ENCODE data around the gene RMI1.
A peak's percentile ranks its signal among the peaks of the same experiment; 100 is the strongest.

The RMI1 gene

DNA sequence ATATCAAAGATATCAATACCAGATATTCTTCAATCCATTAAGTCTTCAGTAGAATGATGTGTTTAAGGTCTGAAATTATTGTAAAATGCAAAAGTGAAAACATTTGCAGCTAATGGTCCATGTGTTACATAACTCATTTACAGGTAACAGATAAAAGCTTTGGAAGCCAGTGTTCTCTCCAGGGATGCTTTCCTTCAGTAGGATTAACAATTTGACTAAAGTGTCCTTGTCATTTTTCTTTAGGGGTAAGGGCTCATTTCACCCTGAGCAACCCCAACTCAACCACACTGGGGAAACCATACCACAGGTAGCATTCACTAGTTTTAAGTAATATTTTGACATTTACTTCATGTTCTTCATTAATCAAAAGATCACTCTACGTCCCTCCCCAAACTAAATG, 13.5 kb upstream of the RMI1 start:
- no peak overlapping the region for H3K4me3 ChIP-seq (ENCODE audit: low read length)
- TF ChIP-seq, protein P1, sequence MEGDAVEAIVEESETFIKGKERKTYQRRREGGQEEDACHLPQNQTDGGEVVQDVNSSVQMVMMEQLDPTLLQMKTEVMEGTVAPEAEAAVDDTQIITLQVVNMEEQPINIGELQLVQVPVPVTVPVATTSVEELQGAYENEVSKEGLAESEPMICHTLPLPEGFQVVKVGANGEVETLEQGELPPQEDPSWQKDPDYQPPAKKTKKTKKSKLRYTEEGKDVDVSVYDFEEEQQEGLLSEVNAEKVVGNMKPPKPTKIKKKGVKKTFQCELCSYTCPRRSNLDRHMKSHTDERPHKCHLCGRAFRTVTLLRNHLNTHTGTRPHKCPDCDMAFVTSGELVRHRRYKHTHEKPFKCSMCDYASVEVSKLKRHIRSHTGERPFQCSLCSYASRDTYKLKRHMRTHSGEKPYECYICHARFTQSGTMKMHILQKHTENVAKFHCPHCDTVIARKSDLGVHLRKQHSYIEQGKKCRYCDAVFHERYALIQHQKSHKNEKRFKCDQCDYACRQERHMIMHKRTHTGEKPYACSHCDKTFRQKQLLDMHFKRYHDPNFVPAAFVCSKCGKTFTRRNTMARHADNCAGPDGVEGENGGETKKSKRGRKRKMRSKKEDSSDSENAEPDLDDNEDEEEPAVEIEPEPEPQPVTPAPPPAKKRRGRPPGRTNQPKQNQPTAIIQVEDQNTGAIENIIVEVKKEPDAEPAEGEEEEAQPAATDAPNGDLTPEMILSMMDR (conservative IDR thresholded peaks at IDR 0.05; ENCODE audit: low read length), result no peak
- no peak for DNase-seq (ENCODE audit: low read depth)

DNA sequence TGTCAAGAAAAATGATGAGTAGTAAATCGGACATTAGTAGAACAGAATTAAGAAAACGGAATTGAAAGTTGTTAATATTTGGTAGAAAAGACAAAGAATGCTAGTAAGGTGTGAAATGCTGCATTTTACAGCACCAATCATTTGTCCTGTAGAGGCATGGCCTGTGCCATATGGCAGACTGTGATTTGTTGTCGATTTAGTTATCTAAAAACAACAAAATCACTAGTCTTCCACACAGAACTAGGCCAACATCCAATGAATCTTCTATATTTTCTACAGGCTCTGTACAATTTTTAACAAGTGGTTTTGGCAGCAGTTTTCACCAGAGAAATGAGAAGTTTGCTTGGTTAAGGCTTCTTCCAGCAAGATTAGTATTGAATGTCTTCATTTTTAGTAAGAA, 11.0 kb upstream of the RMI1 start:
- DNase-seq (ENCODE audit: low read depth), result no peak
- TF ChIP-seq, protein P1 (conservative IDR thresholded peaks at IDR 0.05; ENCODE audit: low read length), result no peak
- no peak overlapping the region for H3K4me3 ChIP-seq (ENCODE audit: low read length)

DNA sequence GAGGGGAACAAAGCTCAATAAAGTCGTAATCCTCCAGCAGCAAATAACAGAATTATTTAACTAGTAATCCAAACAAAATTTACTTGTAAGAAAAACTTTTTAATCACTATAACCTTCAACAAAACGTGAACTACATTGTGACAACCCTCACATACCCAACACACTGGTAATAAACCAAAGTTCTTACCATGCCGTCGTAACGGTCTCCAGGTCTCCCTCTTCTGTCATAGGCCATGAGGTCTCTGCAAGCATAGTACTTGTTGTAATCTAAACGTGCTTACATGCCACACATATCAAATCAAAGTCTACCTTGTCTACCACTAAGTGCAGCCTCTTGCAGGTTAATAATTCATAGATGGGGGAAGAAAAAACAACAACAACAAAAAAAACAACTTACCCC, 9.1 kb upstream of the RMI1 start:
- H3K4me3 ChIP-seq (ENCODE audit: low read length), result no peak overlapping the region
- DNase-seq (ENCODE audit: low read depth), result no peak
- TF ChIP-seq, protein P1 (conservative IDR thresholded peaks at IDR 0.05; ENCODE audit: low read length), result no peak

DNA sequence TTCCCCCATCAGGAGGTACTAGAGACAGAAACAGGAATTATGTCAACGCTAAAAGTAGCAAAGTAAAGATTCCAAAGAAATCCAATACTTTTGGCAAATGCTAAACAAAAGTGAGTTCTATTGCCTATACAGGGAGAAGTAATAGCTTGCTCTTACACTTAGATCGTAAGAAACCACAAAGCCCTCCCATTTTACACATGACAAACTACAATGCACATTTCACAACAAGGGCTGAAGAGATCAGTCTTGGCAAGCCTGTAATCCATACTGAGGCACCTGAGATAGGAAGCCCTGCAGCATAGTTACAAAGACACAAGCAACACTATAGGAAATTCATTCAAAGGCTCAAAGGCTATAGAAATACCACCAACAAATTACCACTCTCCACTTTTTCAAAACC, 8.3 kb upstream of the RMI1 start:
- DNase-seq (ENCODE audit: low read depth), result no peak
- H3K4me3 ChIP-seq (ENCODE audit: low read length), result no peak overlapping the region
- TF ChIP-seq, protein P1 (conservative IDR thresholded peaks at IDR 0.05; ENCODE audit: low read length), result no peak

DNA sequence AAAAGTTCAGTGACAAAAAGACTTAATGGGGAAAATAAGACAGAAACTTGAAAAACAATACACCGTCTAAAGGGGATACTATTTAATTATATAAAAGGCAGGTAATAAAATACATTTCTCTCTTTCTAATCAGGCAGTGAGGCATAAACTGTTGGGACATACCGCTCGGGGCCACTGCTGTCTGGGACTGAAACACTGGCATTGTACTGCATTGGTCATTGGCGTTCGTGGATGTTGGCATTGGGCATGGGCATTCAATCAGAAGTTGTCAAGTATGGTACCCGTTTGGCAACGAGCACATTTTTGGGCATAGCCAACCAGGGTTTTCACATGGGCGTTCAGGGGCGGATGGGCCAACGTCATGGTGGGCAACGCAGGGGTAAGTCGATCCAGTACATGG, 5.3 kb upstream of the RMI1 start:
- H3K4me3 ChIP-seq (ENCODE audit: low read length), result peak overlapping the region; percentile 2; the same call in 1 of the 2 replicates
- DNase-seq (ENCODE audit: low read depth), result no peak
- TF ChIP-seq, protein P1 (conservative IDR thresholded peaks at IDR 0.05; ENCODE audit: low read length), result no peak

DNA sequence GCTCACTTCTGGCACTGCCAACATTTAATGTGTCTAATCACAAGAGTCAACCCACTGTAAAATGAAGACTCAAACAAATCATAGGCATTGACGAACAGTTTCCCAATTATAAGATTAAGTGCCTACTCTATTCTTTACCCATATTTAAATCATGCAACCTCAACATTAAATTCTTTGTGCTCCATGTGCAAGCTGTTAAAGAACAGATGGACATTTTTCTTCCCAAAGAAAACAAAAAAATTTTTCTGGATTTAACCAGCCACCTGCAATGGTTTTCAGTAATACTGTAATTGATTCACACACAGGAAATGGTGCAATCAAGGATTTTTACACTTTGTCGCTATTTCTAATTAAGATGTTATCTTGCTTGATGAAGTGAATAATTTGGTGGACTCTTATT, 4.2 kb upstream of the RMI1 start:
- peak overlapping the region; percentile 96; the same call in 1 of the 2 replicates for H3K4me3 ChIP-seq (ENCODE audit: low read length)
- peak; percentile 56 for DNase-seq (ENCODE audit: low read depth)
- TF ChIP-seq, protein P1 (conservative IDR thresholded peaks at IDR 0.05; ENCODE audit: low read length), result no peak

DNA sequence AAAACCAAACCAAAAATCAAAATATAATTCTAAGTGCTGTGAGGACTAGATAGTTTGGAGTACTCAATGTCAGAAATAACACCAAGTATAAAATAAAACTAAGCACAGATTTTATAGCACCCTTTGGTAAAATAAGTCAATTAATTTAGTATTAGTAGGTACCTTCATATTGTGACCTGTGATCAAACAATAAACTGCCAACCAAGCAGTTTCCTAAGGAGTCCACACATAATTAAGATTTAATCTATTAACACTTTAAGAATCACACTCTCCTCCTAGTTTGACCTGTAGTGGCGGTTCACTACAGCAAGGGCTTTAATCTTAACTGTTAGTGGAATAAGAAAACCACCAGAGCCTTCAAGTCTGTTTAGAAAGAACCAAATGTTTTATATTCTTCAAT, 3.4 kb upstream of the RMI1 start:
- TF ChIP-seq, protein P1 (conservative IDR thresholded peaks at IDR 0.05; ENCODE audit: low read length), result no peak
- no peak for DNase-seq (ENCODE audit: low read depth)
- peak overlapping the region; percentile 96 for H3K4me3 ChIP-seq (ENCODE audit: low read length)

All from AG10803 (cell line).